NCI-H1105 (cell line): Measurements from ENCODE around the gene SCN3A.

Source experiments
- DNase-seq: peaks from one replicate; lab custom pipeline; 2025; lab: John Stamatoyannopoulos, UW

The SCN3A gene

GRCh38 chr2:165191096-165191728, 12.6 kb downstream of the SCN3A start:
- no peak for DNase-seq

- DNase-seq = no peak
These were observed 18.2 kb downstream of the SCN3A start for GRCh38 chr2:165185633-165186032.

- DNase-seq = no peak
These were observed 21.8 kb downstream of the SCN3A start for GRCh38 chr2:165182029-165182428.

GRCh38 chr2:165176780-165177179, 27.1 kb downstream of the SCN3A start:
- DNase-seq = no peak

GRCh38 chr2:165173215-165173614, 30.6 kb downstream of the SCN3A start:
- DNase-seq = no peak

- no peak for DNase-seq
These were observed 39.6 kb downstream of the SCN3A start for GRCh38 chr2:165164201-165164600.

- DNase-seq = no peak
These were observed 40.1 kb downstream of the SCN3A start for GRCh38 chr2:165163761-165164160.

- no peak for DNase-seq
These were observed 41.4 kb downstream of the SCN3A start for GRCh38 chr2:165162466-165162865.

- no peak for DNase-seq
These were observed 42.3 kb downstream of the SCN3A start for GRCh38 chr2:165161510-165161909.

- DNase-seq = no peak
These were observed 46.7 kb downstream of the SCN3A start for GRCh38 chr2:165157160-165157559.

GRCh38 chr2:165155152-165155551, 48.7 kb downstream of the SCN3A start:
- DNase-seq = no peak

- DNase-seq = no peak
These were observed 54.4 kb downstream of the SCN3A start for GRCh38 chr2:165149439-165149838.

GRCh38 chr2:165147186-165148045, 56.4 kb downstream of the SCN3A start:
- DNase-seq = no peak

GRCh38 chr2:165144315-165144714, 59.5 kb downstream of the SCN3A start:
- DNase-seq = no peak

- no peak for DNase-seq
These were observed 62.1 kb downstream of the SCN3A start for GRCh38 chr2:165141601-165142354.

- DNase-seq = no peak
These were observed 77.6 kb downstream of the SCN3A start for GRCh38 chr2:165126244-165126643.

- no peak for DNase-seq
These were observed 81.3 kb downstream of the SCN3A start for GRCh38 chr2:165122521-165122920.

GRCh38 chr2:165120740-165121467, 82.9 kb downstream of the SCN3A start:
- no peak for DNase-seq

GRCh38 chr2:165115258-165115657, 88.6 kb downstream of the SCN3A start:
- no peak for DNase-seq

GRCh38 chr2:165114346-165114939, 89.4 kb downstream of the SCN3A start:
- no peak for DNase-seq

- no peak for DNase-seq
These were observed 90.4 kb downstream of the SCN3A start for GRCh38 chr2:165113414-165113813.

GRCh38 chr2:165112789-165113188, 91.1 kb downstream of the SCN3A start:
- DNase-seq = no peak
